Liver (tissue), 9 donors: ENCODE data around the gene CDK16. TPM values are rescaled to one million over a fixed set of nuclear protein-coding genes. Genes with fewer than 3 reads are reported as not detected.

ENCODE experiments used
- DNase-seq: peaks from one replicate; pipeline ENCODE4 v3.0.0-alpha.2; 2017; ENCODE audit warnings: low spot score
- H3K27ac ChIP-seq, 2 donors: one replicate each; pipeline ENCODE4 v1.7.0; 2013; ENCODE audit warnings: inconsistent platforms in 2 of 2, low read length in 2 of 2, control low read depth in 1 of 2, low read depth in 1 of 2, mild to moderate bottlenecking in 1 of 2
- H3K27me3 ChIP-seq, 4 donors: one replicate each; pipeline versions ENCODE4 v1.6.1 to v1.7.0; 2013; ENCODE audit warnings: low read length in 3 of 4, inconsistent platforms in 1 of 4, mild to moderate bottlenecking in 1 of 4, moderate library complexity in 1 of 4; ENCODE audit not compliant: control insufficient read depth in 4 of 4, insufficient read depth in 4 of 4
- H3K36me3 ChIP-seq, 4 donors: one replicate each; pipeline versions ENCODE4 v1.6.1 to v1.7.0; 2013; ENCODE audit warnings: low read length in 3 of 4, mild to moderate bottlenecking in 3 of 4, low read depth in 1 of 4, moderate library complexity in 1 of 4; ENCODE audit not compliant: control insufficient read depth in 4 of 4, insufficient read depth in 3 of 4
- H3K4me1 ChIP-seq, 4 donors: one replicate each; pipeline versions ENCODE4 v1.6.1 to v1.7.0; 2013; ENCODE audit warnings: low read length in 3 of 4, mild to moderate bottlenecking in 3 of 4, moderate library complexity in 1 of 4; ENCODE audit not compliant: control insufficient read depth in 4 of 4, insufficient read depth in 4 of 4
- H3K4me3 ChIP-seq, 3 donors: one replicate each; pipeline versions ENCODE4 v1.6.1 to v1.7.0; 2013; ENCODE audit warnings: low read length in 3 of 3, control low read depth in 1 of 3, low read depth in 1 of 3, mild to moderate bottlenecking in 1 of 3
- H3K9ac ChIP-seq, 2 donors: one replicate each; pipeline ENCODE4 v1.7.0; 2013; ENCODE audit warnings: low read length in 2 of 2, mild to moderate bottlenecking in 2 of 2, moderate library complexity in 2 of 2, control low read depth in 1 of 2, low read depth in 1 of 2
- H3K9me3 ChIP-seq, 4 donors: one replicate each; pipeline versions ENCODE4 v1.6.1 to v1.7.0; 2013; ENCODE audit warnings: low read length in 3 of 4; ENCODE audit not compliant: control insufficient read depth in 4 of 4
- FOXA1 ChIP-seq: IDR thresholded peaks from 2 replicates; pipeline ENCODE4 v1.6.1; 2016; ENCODE audit warnings: antibody characterized with exemption
- GABPA ChIP-seq, 2 donors: IDR thresholded peaks in 1 of 2; conservative IDR thresholded peaks in 1 of 2; 2 replicates each; pipeline ENCODE4 v1.6.1; 2016; ENCODE audit warnings: antibody characterized with exemption in 2 of 2, mild to moderate bottlenecking in 1 of 2, moderate library complexity in 1 of 2
- HNF4A ChIP-seq, 2 donors: conservative IDR thresholded peaks; 2 replicates each; pipeline ENCODE4 v1.6.1; 2016; ENCODE audit warnings: antibody characterized with exemption in 2 of 2, mild to moderate bottlenecking in 2 of 2
- HNF4G ChIP-seq: IDR thresholded peaks from 2 replicates; pipeline ENCODE4 v1.6.1; 2016; ENCODE audit warnings: antibody characterized with exemption
- JUND ChIP-seq, 2 donors: IDR thresholded peaks; 2 replicates each; pipeline ENCODE4 v1.6.1; 2016; ENCODE audit warnings: antibody characterized with exemption in 2 of 2
- NR2F2 ChIP-seq: IDR thresholded peaks from 2 replicates; pipeline ENCODE4 v1.6.1; 2016; ENCODE audit warnings: antibody characterized with exemption
- RAD21 ChIP-seq, 2 donors: IDR thresholded peaks; 2 replicates each; pipeline ENCODE4 v1.6.1; 2016; ENCODE audit warnings: antibody characterized with exemption in 2 of 2, mild to moderate bottlenecking in 2 of 2
- RXRA ChIP-seq, 2 donors: IDR thresholded peaks; 2 replicates each; pipeline ENCODE4 v1.6.1; 2017 to 2018; ENCODE audit warnings: antibody characterized with exemption in 2 of 2, mild to moderate bottlenecking in 1 of 2
- YY1 ChIP-seq: IDR thresholded peaks from 2 replicates; pipeline ENCODE4 v1.6.1; 2016; ENCODE audit warnings: antibody characterized with exemption, mild to moderate bottlenecking
- WGBS: extraction: QIAGEN DNeasy Blood & Tissue Kit; methylation state at CpG from one replicate; pipeline ENCODE4 v1.1.7; 2013; 5-methylcytosine and 5-hydroxymethylcytosine counted together
- polyA plus RNA-seq, 2 donors: library from polyadenylated mRNA; stranded (reverse) in 1 of 2; unstranded in 1 of 2; fragments of 200-250 nt in 1 of 2; fragments of >200 nt in 1 of 2; fragmentation: Nextera tagmentation in 1 of 2; extraction: Ambion mirVana in 1 of 2; gene quantifications; one replicate each; pipeline versions ENCODE4 v1.2.1 to v1.2.3, GENCODE V29; 2013 to 2015
- total RNA-seq, 2 donors: library from RNA; depleted of rRNA; stranded (reverse); fragments of >200 nt; gene quantifications; one replicate each; pipeline ENCODE4 v1.2.3, GENCODE V29; 2014
- TF ChIP-seq, protein P1 (sequence below): fragments of 150-350 bp; IDR thresholded peaks from 2 replicates; pipeline ENCODE4 v1.5.1; 2017; ENCODE audit warnings: improper control_type of control experiment, low read depth, low read length; ENCODE audit not compliant: missing input control
- TF ChIP-seq, protein P2 (sequence below): IDR thresholded peaks from 2 replicates; pipeline ENCODE4 v1.6.1; 2016; ENCODE audit warnings: antibody characterized with exemption, mild to moderate bottlenecking
- TF ChIP-seq, protein P3 (sequence below): IDR thresholded peaks from 2 replicates; pipeline ENCODE4 v1.6.1; 2016; ENCODE audit warnings: antibody characterized with exemption
- TF ChIP-seq, protein P4 (sequence below): IDR thresholded peaks from 2 replicates; pipeline ENCODE4 v1.6.1; 2016; ENCODE audit warnings: antibody characterized with exemption
- donor health status: healthy.
- donor health status: healthy.
- donor health status: healthy.
- donor health status: healthy.
- donor health status: healthy.

CDK16 gene
- total and polyA plus RNA-seq, 4 donors: 10.8 to 31.1 (median 19.9) TPM

DNA sequence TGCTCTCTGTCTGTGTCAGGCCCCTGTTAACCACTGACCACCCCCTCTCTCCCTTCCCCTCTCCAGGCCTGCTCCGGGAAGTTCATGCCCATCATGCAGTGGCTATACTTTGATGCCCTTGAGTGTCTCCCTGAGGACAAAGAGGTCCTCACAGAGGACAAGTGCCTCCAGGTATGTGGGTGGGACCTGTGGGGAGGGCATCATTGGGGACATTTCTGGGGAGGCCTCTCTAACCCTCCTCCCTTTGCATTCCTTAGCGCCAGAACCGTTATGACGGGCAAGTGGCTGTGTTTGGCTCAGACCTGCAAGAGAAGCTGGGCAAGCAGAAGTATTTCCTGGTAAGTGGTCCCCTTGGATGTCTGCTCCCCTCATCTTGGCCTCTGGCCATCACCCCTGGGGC is 15.6 kb upstream of the CDK16 start:
- no peak for DNase-seq

DNA sequence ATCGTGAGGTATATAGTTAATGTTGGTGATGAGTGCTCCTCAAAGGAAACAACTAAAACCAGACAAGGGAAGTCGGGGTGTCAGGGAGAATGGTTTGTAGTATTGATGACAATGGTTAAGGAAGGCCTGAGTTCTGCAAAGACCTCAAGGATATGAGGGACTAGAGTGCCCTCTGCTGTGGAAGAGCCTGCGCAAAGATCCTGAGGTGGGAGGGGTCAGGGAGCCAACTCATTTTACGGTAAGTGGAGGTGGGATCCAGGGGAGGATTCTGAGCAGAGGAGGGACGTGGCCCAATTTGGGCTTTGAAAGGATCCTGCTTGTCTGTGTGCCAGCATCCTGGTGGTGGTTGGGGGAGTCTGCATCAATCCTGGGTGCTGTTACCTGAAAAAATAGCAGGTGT is 13.5 kb upstream of the CDK16 start:
- Histone ChIP-seq H3K9me3 (no peaks in the 10 kb centered on the region), H3K4me1 (no peaks in the 10 kb centered on the region), H3K4me3 (no peak overlapping the region), H3K27me3 (no peaks in the 10 kb centered on the region), H3K9ac (no peak overlapping the region), H3K36me3 (peaks cover 11 to 94% (median 65%) of the 10 kb centered on the region in 4 donors), H3K27ac (no peak overlapping the region)
- no peak for DNase-seq
- no peak for TF ChIP-seq HNF4G
- TF ChIP-seq HNF4A (conservative IDR thresholded peaks at IDR 0.05): no peak
- 85% methylated on average over 5 of the region's 5 CpGs for WGBS

More for the DNA sequence above, 15.6 kb upstream of the CDK16 start:
- H3K27ac ChIP-seq: no peak overlapping the region
- no peaks in the 10 kb centered on the region for H3K27me3 ChIP-seq
- TF ChIP-seq, protein P1, sequence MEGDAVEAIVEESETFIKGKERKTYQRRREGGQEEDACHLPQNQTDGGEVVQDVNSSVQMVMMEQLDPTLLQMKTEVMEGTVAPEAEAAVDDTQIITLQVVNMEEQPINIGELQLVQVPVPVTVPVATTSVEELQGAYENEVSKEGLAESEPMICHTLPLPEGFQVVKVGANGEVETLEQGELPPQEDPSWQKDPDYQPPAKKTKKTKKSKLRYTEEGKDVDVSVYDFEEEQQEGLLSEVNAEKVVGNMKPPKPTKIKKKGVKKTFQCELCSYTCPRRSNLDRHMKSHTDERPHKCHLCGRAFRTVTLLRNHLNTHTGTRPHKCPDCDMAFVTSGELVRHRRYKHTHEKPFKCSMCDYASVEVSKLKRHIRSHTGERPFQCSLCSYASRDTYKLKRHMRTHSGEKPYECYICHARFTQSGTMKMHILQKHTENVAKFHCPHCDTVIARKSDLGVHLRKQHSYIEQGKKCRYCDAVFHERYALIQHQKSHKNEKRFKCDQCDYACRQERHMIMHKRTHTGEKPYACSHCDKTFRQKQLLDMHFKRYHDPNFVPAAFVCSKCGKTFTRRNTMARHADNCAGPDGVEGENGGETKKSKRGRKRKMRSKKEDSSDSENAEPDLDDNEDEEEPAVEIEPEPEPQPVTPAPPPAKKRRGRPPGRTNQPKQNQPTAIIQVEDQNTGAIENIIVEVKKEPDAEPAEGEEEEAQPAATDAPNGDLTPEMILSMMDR: no peak
- TF ChIP-seq, protein P2, sequence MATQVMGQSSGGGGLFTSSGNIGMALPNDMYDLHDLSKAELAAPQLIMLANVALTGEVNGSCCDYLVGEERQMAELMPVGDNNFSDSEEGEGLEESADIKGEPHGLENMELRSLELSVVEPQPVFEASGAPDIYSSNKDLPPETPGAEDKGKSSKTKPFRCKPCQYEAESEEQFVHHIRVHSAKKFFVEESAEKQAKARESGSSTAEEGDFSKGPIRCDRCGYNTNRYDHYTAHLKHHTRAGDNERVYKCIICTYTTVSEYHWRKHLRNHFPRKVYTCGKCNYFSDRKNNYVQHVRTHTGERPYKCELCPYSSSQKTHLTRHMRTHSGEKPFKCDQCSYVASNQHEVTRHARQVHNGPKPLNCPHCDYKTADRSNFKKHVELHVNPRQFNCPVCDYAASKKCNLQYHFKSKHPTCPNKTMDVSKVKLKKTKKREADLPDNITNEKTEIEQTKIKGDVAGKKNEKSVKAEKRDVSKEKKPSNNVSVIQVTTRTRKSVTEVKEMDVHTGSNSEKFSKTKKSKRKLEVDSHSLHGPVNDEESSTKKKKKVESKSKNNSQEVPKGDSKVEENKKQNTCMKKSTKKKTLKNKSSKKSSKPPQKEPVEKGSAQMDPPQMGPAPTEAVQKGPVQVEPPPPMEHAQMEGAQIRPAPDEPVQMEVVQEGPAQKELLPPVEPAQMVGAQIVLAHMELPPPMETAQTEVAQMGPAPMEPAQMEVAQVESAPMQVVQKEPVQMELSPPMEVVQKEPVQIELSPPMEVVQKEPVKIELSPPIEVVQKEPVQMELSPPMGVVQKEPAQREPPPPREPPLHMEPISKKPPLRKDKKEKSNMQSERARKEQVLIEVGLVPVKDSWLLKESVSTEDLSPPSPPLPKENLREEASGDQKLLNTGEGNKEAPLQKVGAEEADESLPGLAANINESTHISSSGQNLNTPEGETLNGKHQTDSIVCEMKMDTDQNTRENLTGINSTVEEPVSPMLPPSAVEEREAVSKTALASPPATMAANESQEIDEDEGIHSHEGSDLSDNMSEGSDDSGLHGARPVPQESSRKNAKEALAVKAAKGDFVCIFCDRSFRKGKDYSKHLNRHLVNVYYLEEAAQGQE: no peak
- TF ChIP-seq JUND (IDR thresholded peaks at IDR 0.05) (no peak), YY1 (no peak), RXRA (IDR thresholded peaks at IDR 0.05) (no peak)
- TF ChIP-seq, protein P3, sequence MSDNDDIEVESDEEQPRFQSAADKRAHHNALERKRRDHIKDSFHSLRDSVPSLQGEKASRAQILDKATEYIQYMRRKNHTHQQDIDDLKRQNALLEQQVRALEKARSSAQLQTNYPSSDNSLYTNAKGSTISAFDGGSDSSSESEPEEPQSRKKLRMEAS: no peak
- H3K4me3 ChIP-seq: no peak overlapping the region
- peaks cover 9 to 95% (median 62%) of the 10 kb centered on the region in 4 donors for H3K36me3 ChIP-seq
- WGBS: 89% methylated on average over 4 of the region's 4 CpGs
- no peak overlapping the region for H3K9ac ChIP-seq
- H3K4me1 ChIP-seq: no peaks in the 10 kb centered on the region
- H3K9me3 ChIP-seq: no peaks in the 10 kb centered on the region

DNA sequence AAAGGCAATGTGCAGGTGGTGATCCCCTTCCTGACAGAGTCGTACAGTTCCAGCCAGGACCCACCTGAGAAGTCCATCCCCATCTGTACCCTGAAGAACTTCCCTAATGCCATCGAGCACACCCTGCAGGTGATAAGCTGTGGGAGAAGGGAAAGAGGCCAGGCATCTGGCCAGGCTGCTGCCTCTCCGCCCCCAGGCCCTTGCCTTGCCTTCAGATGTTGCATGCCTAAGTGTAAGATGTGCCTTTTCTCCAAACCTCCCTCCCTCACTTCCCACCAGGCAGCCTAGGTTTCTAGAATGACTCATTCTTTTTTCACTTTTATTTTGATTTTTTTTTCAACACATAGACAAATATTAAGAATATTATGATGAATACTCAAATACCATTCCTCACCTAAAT is 12.2 kb upstream of the CDK16 start:
- H3K27me3 ChIP-seq: no peaks in the 10 kb centered on the region
- H3K27ac ChIP-seq: no peak overlapping the region
- H3K4me1 ChIP-seq: no peaks in the 10 kb centered on the region
- no peak overlapping the region for H3K4me3 ChIP-seq
- no peak overlapping the region for H3K9ac ChIP-seq
- no peak for DNase-seq
- WGBS: 84% methylated on average over 3 of the region's 3 CpGs
- TF ChIP-seq RAD21 (IDR thresholded peaks at IDR 0.05): no peak
- TF ChIP-seq HNF4A (conservative IDR thresholded peaks at IDR 0.05): no peak
- TF ChIP-seq GABPA (IDR thresholded peaks at IDR 0.05 in 1 of 2, conservative IDR thresholded peaks at IDR 0.05 in 1 of 2): no peak
- TF ChIP-seq, protein P4, sequence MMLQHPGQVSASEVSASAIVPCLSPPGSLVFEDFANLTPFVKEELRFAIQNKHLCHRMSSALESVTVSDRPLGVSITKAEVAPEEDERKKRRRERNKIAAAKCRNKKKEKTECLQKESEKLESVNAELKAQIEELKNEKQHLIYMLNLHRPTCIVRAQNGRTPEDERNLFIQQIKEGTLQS: no peak
- TF ChIP-seq, protein P3: no peak
- TF ChIP-seq JUND (IDR thresholded peaks at IDR 0.05): no peak
- no peak for TF ChIP-seq HNF4G
- TF ChIP-seq FOXA1: no peak
- TF ChIP-seq, protein P2: no peak
- TF ChIP-seq RXRA (IDR thresholded peaks at IDR 0.05): no peak
- TF ChIP-seq NR2F2: no peak
- peaks cover 10 to 94% (median 62%) of the 10 kb centered on the region in 4 donors for H3K36me3 ChIP-seq
- H3K9me3 ChIP-seq: no peaks in the 10 kb centered on the region
